SK-N-SH treated with all-trans-retinoic acid at 6 μM for 48 hours (cell line): Measurements from ENCODE around the gene VPS29.
A peak's percentile ranks its signal among the peaks of the same experiment; 100 is the strongest.

Experiments
- ATAC-seq: fragments of 200-7000 bp; cut with Tn5 transposase; 3 replicates; pipeline ENCODE4 v1.9.1; 2020; ENCODE audit warnings: mild to moderate bottlenecking, moderate library complexity
- CREB5 ChIP-seq: fragments of 250-450 bp; sonication (Bioruptor Pico); IDR thresholded peaks from 2 replicates; pipeline ENCODE4 v1.5.1; 2020; ENCODE audit warnings: low read depth, mild to moderate bottlenecking, moderate library complexity
- CSDC2 ChIP-seq: fragments of 250-450 bp; sonication (Bioruptor Pico); IDR thresholded peaks from 2 replicates; pipeline ENCODE4 v1.5.0; 2020; ENCODE audit warnings: mild to moderate bottlenecking, moderate library complexity
- CSRNP3 ChIP-seq: fragments of 250-450 bp; sonication (Bioruptor Pico); IDR thresholded peaks from 2 replicates; pipeline ENCODE4 v1.5.1; 2021; ENCODE audit warnings: mild to moderate bottlenecking, moderate library complexity
- ESRRG ChIP-seq: fragments of 250-450 bp; sonication (Bioruptor Pico); IDR thresholded peaks from 2 replicates; pipeline ENCODE4 v1.6.1; 2021; ENCODE audit warnings: mild to moderate bottlenecking
- GLIS3 ChIP-seq: fragments of 250-450 bp; sonication (Bioruptor Pico); IDR thresholded peaks from 2 replicates; pipeline ENCODE4 v1.5.0; 2020; ENCODE audit warnings: mild to moderate bottlenecking, moderate library complexity
- ISL1 ChIP-seq: fragments of 250-450 bp; sonication (Bioruptor Pico); IDR thresholded peaks from 2 replicates; pipeline ENCODE4 v2.1.2; 2022; ENCODE audit warnings: mild to moderate bottlenecking, moderate library complexity
- PATZ1 ChIP-seq: fragments of 250-450 bp; sonication (Bioruptor Pico); IDR thresholded peaks from 2 replicates; pipeline ENCODE4 v1.8.0; 2020; ENCODE audit warnings: mild to moderate bottlenecking, moderate library complexity, borderline replicate concordance
- POU6F1 ChIP-seq: fragments of 250-450 bp; sonication (Bioruptor Pico); IDR thresholded peaks from 2 replicates; pipeline ENCODE4 v1.8.0; 2021; ENCODE audit warnings: low read depth, mild to moderate bottlenecking, moderate library complexity, borderline replicate concordance
- PPARA ChIP-seq: fragments of 250-450 bp; sonication (Bioruptor Pico); IDR thresholded peaks from 2 replicates; pipeline ENCODE4 v1.5.0; 2020; ENCODE audit warnings: mild to moderate bottlenecking, borderline replicate concordance
- RARB ChIP-seq: fragments of 250-450 bp; sonication (Bioruptor Pico); IDR thresholded peaks from 2 replicates; pipeline ENCODE4 v1.8.0; 2021; ENCODE audit warnings: mild to moderate bottlenecking, moderate library complexity
- TCF4 ChIP-seq: fragments of 250-450 bp; sonication (Bioruptor Pico); IDR thresholded peaks from 2 replicates; pipeline ENCODE4 v1.8.0; 2021; ENCODE audit warnings: mild to moderate bottlenecking, moderate library complexity, borderline replicate concordance
- TSHZ2 ChIP-seq: fragments of 250-450 bp; sonication (Bioruptor Pico); IDR thresholded peaks from 2 replicates; pipeline ENCODE4 v1.5.0; 2020; ENCODE audit warnings: mild to moderate bottlenecking, moderate library complexity
- ZFP3 ChIP-seq: fragments of 250-450 bp; sonication (Bioruptor Pico); IDR thresholded peaks from 2 replicates; pipeline ENCODE4 v1.5.0; 2020; ENCODE audit warnings: mild to moderate bottlenecking, moderate library complexity
- ZFP30 ChIP-seq: fragments of 450-650 bp; formaldehyde crosslinking; IDR thresholded peaks from 2 replicates; pipeline ENCODE4 v1.5.0; 2022; ENCODE audit warnings: mild to moderate bottlenecking, moderate library complexity
- ZNF8 ChIP-seq: fragments of 450-650 bp; formaldehyde crosslinking; IDR thresholded peaks from 2 replicates; pipeline ENCODE4 v1.5.0; 2020; ENCODE audit warnings: mild to moderate bottlenecking, moderate library complexity

The VPS29 gene

GRCh38 chr12:110501399-110501751, 536 bp downstream of the VPS29 start (continued):
- TF ChIP-seq CREB5 = no peak

GRCh38 chr12:110498984-110499706, 2.8 kb downstream of the VPS29 start:
- ATAC-seq = no peak
- peak; percentile 51; the same call in 1 of the 2 replicates for TF ChIP-seq ISL1 (CRISPR knock-in tag)
- TF ChIP-seq ZFP30 (CRISPR knock-in tag) = no peak
- no peak for TF ChIP-seq ZFP3 (CRISPR knock-in tag)

GRCh38 chr12:110475426-110475825, 26.5 kb downstream of the VPS29 start:
- no peak for ATAC-seq
- TF ChIP-seq PPARA (no peak), ZNF8 (no peak), TCF4 (CRISPR knock-in tag) (no peak), CSDC2 (CRISPR knock-in tag) (no peak), PATZ1 (CRISPR knock-in tag) (no peak)

- TF ChIP-seq POU6F1 (CRISPR knock-in tag) (no peak), ESRRG (CRISPR knock-in tag) (no peak), TSHZ2 (CRISPR knock-in tag) (0 out of 2 replicates have a peak, but pooled peaks have one; percentile 36), PPARA (no peak)
- peak; percentile 93 for ATAC-seq
Measured at GRCh38 chr12:110468214-110469048, 33.5 kb downstream of the VPS29 start, which contains the start of the genes FAM216A and GPN3. Gene FAM216A, plus strand, starts transcription at chr12:110468845. Its CDS starts 31 bp downstream, at chr12:110468876. Gene GPN3, minus strand, starts transcription at chr12:110468257. Its CDS starts 54 bp downstream, at chr12:110468203.

- no peak for ATAC-seq
- TF ChIP-seq ZFP3 (CRISPR knock-in tag) (peak; percentile 22; the same call in 1 of the 2 replicates), RARB (no peak), GLIS3 (no peak), CSRNP3 (CRISPR knock-in tag) (no peak)
Measured at GRCh38 chr12:110467847-110468213, 34.1 kb downstream of the VPS29 start.
